HEK293 (cell line): ENCODE results near the gene MLLT1.

ENCODE experiments used
- CTCF ChIA-PET: fragments of 350-600 bp; formaldehyde crosslinking; extraction: SDS; loops from one replicate; lab custom pipeline; 2021; ENCODE audit warnings: antibody characterized with exemption; lab: Yijun Ruan, JAX
- POLR2A ChIA-PET: fragments of 300-600 bp; formaldehyde crosslinking; extraction: SDS; loops from one replicate; lab custom pipeline; 2020; ENCODE audit warnings: antibody characterized with exemption, inconsistent platforms; lab: Yijun Ruan, JAX
- H3K27ac ChIP-seq: fragments of 200-500 bp; sonication (Bioruptor generic); 2 replicates; pipeline ENCODE4 v1.5.1; 2014; ENCODE audit warnings: low read depth, low read length, control low read depth, inconsistent platforms; ENCODE audit errors: extremely low read depth
- H3K36me3 ChIP-seq, 2 experiments: fragments of 200-500 bp in 1 of 2; sonication (Bioruptor generic) in 1 of 2; 1 replicate in 1 of 2; 2 replicates in 1 of 2; pipeline ENCODE4 v1.5.1; 2014 to 2017; ENCODE audit warnings: inconsistent platforms in 2 of 2, low read length in 2 of 2; ENCODE audit not compliant: control insufficient read depth in 2 of 2, insufficient read depth in 1 of 2
- H3K4me1 ChIP-seq: fragments of 200-500 bp; sonication (Bioruptor generic); 2 replicates; pipeline ENCODE4 v1.5.1; 2014; ENCODE audit warnings: mild to moderate bottlenecking, low read length, inconsistent platforms; ENCODE audit not compliant: control insufficient read depth, insufficient read depth
- H3K4me3 ChIP-seq: 2 replicates; pipeline ENCODE4 v1.5.1; 2011; ENCODE audit warnings: low read depth, mild to moderate bottlenecking, control low read depth, low read length, moderate library complexity
- H3K9me3 ChIP-seq: fragments of 200-500 bp; sonication (Bioruptor generic); 2 replicates; pipeline ENCODE4 v1.5.1; 2014; ENCODE audit warnings: low read depth, low read length, inconsistent platforms; ENCODE audit not compliant: control insufficient read depth, insufficient read depth
- GLI2 ChIP-seq: fragments of 450-650 bp; formaldehyde crosslinking; IDR thresholded peaks from 2 replicates; pipeline ENCODE4; 2017; ENCODE audit warnings: missing biosample characterization, missing genetic modification characterization, low read depth, borderline replicate concordance
- KLF9 ChIP-seq: fragments of 450-650 bp; formaldehyde crosslinking; IDR thresholded peaks from 2 replicates; pipeline ENCODE4 v1.5.1; 2016; ENCODE audit warnings: missing biosample characterization, missing genetic modification characterization, low read depth
- PRDM1 ChIP-seq: fragments of 450-650 bp; formaldehyde crosslinking; IDR thresholded peaks from 2 replicates; pipeline ENCODE4; 2016; ENCODE audit warnings: missing biosample characterization, missing genetic modification characterization
- REPIN1 ChIP-seq: fragments of 450-650 bp; formaldehyde crosslinking; IDR thresholded peaks from 2 replicates; pipeline ENCODE4 v1.5.1; 2017; ENCODE audit warnings: missing biosample characterization, missing genetic modification characterization, low read depth
- SCRT2 ChIP-seq: fragments of 450-650 bp; formaldehyde crosslinking; IDR thresholded peaks from 2 replicates; pipeline ENCODE4 v1.5.1; 2016; ENCODE audit warnings: missing biosample characterization, missing genetic modification characterization
- SP7 ChIP-seq: fragments of 450-650 bp; formaldehyde crosslinking; IDR thresholded peaks from 2 replicates; pipeline ENCODE4 v1.5.1; 2016; ENCODE audit warnings: missing biosample characterization, missing genetic modification characterization
- ZBTB20 ChIP-seq: fragments of 450-650 bp; formaldehyde crosslinking; IDR thresholded peaks from 2 replicates; pipeline ENCODE4 v1.5.1; 2016; ENCODE audit warnings: missing biosample characterization, missing genetic modification characterization
- ZFP69B ChIP-seq: fragments of 450-650 bp; formaldehyde crosslinking; IDR thresholded peaks from 2 replicates; pipeline ENCODE4 v1.5.1; 2016; ENCODE audit warnings: missing biosample characterization, missing genetic modification characterization
- ZNF169 ChIP-seq: fragments of 450-650 bp; formaldehyde crosslinking; IDR thresholded peaks from 2 replicates; pipeline ENCODE4 v1.5.1; 2016; ENCODE audit warnings: missing biosample characterization, missing genetic modification characterization
- ZNF311 ChIP-seq: fragments of 450-650 bp; formaldehyde crosslinking; IDR thresholded peaks from 2 replicates; pipeline ENCODE4 v1.5.1; 2017; ENCODE audit warnings: missing biosample characterization, missing genetic modification characterization, borderline replicate concordance
- ZNF501 ChIP-seq: fragments of 450-650 bp; formaldehyde crosslinking; IDR thresholded peaks from 2 replicates; pipeline ENCODE4 v1.5.1; 2016; ENCODE audit warnings: missing biosample characterization, missing genetic modification characterization
- ZNF624 ChIP-seq: fragments of 450-650 bp; formaldehyde crosslinking; IDR thresholded peaks from 2 replicates; pipeline ENCODE4 v1.5.1; 2017; ENCODE audit warnings: missing biosample characterization, missing genetic modification characterization
- ZNF776 ChIP-seq: fragments of 450-650 bp; formaldehyde crosslinking; IDR thresholded peaks from 2 replicates; pipeline ENCODE4 v1.5.0; 2017; ENCODE audit warnings: missing biosample characterization, missing genetic modification characterization, borderline replicate concordance
- TF ChIP-seq, protein P1 (sequence below): fragments of 450-650 bp; formaldehyde crosslinking; IDR thresholded peaks from 2 replicates; pipeline ENCODE4 v1.5.1; 2016; ENCODE audit warnings: missing biosample characterization, missing genetic modification characterization
- TF ChIP-seq, protein P2 (sequence below): fragments of 450-650 bp; formaldehyde crosslinking; IDR thresholded peaks from 2 replicates; pipeline ENCODE4; 2016; ENCODE audit warnings: missing biosample characterization, missing genetic modification characterization
- TF ChIP-seq, protein P3 (sequence below): fragments of 450-650 bp; formaldehyde crosslinking; optimal IDR thresholded peaks from 2 replicates; pipeline ENCODE3; 2016; ENCODE audit warnings: missing biosample characterization, mild to moderate bottlenecking, missing genetic modification characterization
- TF ChIP-seq, protein P4 (sequence below): fragments of 450-650 bp; formaldehyde crosslinking; IDR thresholded peaks from 2 replicates; pipeline ENCODE4 v1.5.1; 2016; ENCODE audit warnings: missing biosample characterization, missing genetic modification characterization
- TF ChIP-seq, protein P5 (sequence below): fragments of 450-650 bp; formaldehyde crosslinking; IDR thresholded peaks from 2 replicates; pipeline ENCODE4 v1.5.0; 2017; ENCODE audit warnings: missing biosample characterization, missing genetic modification characterization, borderline replicate concordance

MLLT1 gene

DNA sequence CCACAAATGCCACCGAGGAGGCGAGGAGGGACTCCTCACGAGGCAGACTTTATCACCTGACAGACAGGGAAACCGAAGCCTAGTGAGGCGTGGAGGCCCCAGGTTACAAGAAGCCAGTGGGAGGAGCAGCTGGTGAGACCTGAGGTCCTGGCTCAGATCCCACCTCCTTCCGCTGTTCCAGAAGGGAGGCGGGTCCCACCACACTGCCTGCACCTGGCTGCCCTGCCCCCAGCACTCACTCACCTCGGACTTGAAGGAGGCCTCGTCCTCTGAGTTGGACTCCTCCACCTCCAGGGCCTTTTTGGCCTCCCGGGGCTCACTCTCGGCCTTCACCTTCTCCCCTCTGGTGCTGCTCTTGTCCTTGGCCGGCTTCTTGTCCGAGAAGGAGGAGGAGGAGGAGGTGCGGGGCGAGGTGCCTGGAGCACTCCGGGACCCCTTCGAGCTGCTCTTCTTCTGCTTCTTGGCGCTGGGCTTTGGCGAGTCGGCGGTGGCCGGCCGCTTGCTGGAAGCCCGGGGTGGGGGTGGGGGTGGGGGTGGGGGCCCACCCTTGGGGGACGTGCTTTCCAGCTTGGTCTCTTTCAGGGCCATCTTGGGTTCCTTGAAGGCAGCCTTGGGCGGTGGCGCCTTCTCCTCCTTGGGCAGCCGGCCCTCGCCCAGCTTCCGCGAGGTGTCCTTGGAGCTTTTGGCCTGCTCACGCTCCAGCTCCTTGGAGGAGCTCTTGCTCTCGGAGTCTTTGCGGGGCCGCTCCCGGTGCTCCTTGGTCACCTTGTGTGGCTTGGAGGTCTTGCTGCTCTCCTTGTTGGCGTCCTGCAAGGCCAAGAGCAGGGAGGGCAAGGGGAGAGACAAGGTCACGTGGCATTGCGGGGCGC, 57.7 kb downstream of the MLLT1 start:
- POLR2A ChIA-PET: no interaction called here
- CTCF ChIA-PET: no interaction called here
- no peaks in the 10 kb centered on the region for H3K9me3 ChIP-seq
- no peak overlapping the region for H3K4me3 ChIP-seq
- H3K27ac ChIP-seq: no peak overlapping the region
- TF ChIP-seq ZFP69B (tag by site-specific recombination): peak; percentile 61; the same call in 1 of the 2 replicates
- TF ChIP-seq, protein P1, sequence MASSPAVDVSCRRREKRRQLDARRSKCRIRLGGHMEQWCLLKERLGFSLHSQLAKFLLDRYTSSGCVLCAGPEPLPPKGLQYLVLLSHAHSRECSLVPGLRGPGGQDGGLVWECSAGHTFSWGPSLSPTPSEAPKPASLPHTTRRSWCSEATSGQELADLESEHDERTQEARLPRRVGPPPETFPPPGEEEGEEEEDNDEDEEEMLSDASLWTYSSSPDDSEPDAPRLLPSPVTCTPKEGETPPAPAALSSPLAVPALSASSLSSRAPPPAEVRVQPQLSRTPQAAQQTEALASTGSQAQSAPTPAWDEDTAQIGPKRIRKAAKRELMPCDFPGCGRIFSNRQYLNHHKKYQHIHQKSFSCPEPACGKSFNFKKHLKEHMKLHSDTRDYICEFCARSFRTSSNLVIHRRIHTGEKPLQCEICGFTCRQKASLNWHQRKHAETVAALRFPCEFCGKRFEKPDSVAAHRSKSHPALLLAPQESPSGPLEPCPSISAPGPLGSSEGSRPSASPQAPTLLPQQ (tag by site-specific recombination): peak; percentile 67
- no peak for TF ChIP-seq ZNF311 (tag by site-specific recombination)
- TF ChIP-seq, all 188 proteins: peak for 2
- Histone ChIP-seq H3K36me3 (peaks cover 0 to 53% of the 10 kb centered on the region in 2 experiments; a peak in 1 of 3 replicates), H3K4me1 (peaks cover 6% of the 10 kb centered on the region)

DNA sequence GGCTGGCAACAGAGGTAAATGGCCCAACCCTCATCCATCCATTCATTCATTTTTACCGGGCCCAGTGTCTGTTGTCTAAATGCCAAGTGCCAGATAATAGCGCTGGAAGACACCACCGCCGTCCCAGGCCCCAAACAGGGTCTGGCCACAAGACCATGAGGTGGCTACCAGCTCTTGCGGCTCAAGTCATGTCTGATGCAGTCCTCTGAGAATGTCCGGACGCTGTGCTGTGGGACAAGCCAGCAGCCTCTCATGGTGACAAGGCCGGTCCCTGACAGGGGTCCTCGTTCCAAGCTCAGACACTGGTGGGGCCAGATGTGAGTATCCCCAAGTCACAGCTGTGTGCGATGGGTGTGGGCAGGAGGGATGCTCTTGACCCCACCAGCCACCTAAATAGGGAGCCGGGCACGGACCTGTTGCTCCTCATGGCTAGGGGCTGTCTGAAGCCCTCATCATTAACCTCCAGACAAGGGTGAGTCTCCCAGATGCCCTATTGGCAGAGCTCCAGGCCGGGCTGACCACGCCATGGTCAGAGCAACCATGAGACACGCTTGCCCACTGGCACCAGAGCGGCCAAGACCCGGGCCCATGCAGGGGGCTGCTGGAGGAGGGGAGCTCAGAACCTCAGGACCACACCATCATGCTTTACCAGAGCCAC, 58.4 kb downstream of the MLLT1 start:
- H3K9me3 ChIP-seq: no peaks in the 10 kb centered on the region
- peaks cover 0 to 45% of the 10 kb centered on the region in 2 experiments; a peak in 1 of 3 replicates for H3K36me3 ChIP-seq
- peaks cover 8% of the 10 kb centered on the region for H3K4me1 ChIP-seq
- no peak overlapping the region for H3K4me3 ChIP-seq
- H3K27ac ChIP-seq: no peak overlapping the region
- CTCF ChIA-PET: interaction anchor here (0.7 kb wide), 2 partner anchors 9 to 40 kb away, joined by 3 to 4 read pairs; no protein-coding TSS in a partner anchor
- POLR2A ChIA-PET: interaction anchor here (0.6 kb wide), 1 partner anchor 451 kb away, joined by 4 read pairs; no protein-coding TSS in a partner anchor
- TF ChIP-seq GLI2 (tag by site-specific recombination) (no peak), ZNF624 (no peak), SCRT2 (peak; percentile 87), ZNF501 (tag by site-specific recombination) (no peak), KLF9 (tag by site-specific recombination) (no peak)
- TF ChIP-seq, protein P2, sequence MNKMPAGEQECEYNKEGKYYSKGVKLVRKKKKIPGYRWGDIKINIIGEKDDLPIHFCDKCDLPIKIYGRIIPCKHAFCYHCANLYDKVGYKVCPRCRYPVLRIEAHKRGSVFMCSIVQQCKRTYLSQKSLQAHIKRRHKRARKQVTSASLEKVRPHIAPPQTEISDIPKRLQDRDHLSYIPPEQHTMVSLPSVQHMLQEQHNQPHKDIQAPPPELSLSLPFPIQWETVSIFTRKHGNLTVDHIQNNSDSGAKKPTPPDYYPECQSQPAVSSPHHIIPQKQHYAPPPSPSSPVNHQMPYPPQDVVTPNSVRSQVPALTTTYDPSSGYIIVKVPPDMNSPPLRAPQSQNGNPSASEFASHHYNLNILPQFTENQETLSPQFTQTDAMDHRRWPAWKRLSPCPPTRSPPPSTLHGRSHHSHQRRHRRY (tag by site-specific recombination): no peak

DNA sequence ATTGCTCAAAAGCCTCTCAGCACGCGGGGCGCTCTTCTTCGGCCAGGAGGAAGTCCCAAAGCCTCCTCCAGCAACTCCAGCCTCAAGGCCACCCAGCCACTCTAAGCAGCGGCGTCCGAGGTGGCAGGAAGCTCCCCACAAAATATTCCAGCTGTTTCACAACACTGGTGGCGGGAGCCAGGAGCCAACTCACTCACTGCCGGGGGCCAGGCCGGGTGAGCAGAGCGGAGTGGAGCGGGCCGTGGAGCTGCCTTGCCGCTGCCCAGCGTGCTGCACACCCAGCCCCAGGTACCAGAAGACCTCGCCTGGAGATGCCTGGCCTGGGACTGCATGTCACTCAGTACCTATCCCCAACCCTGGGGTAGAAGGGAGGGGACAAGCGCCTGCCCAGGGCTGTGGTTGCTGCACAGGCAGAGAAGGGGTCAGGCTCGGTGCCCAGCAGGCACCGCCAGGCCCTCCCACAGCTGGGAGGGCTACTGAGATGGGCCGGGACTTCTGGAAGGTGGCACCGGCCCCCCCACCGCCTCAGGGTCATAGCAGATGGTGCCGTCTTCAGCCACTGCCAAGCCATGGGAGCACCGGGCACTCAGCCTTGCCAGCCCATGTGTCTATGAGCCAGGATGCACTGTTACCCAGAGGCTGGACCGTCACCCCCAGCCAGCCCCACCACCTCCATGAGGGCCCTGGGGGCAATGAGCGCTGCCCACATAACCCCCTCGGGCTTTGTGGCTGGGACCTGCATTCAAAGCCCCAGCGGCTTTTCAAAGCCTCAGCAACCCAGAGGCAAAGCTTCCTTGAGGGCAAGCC, 59.2 kb downstream of the MLLT1 start:
- POLR2A ChIA-PET: interaction anchor here (0.6 kb wide), 1 partner anchor 451 kb away, joined by 4 read pairs; no protein-coding TSS in a partner anchor
- Histone ChIP-seq H3K27ac (no peak overlapping the region), H3K4me1 (peaks cover 8% of the 10 kb centered on the region), H3K36me3 (peaks cover 0 to 40% of the 10 kb centered on the region in 2 experiments; a peak in 1 of 3 replicates), H3K9me3 (no peaks in the 10 kb centered on the region), H3K4me3 (no peak overlapping the region)
- CTCF ChIA-PET: interaction anchor here (0.7 kb wide), 2 partner anchors 10 to 41 kb away, joined by 3 to 4 read pairs; no protein-coding TSS in a partner anchor
- no peak for TF ChIP-seq ZNF169
- TF ChIP-seq, protein P3, sequence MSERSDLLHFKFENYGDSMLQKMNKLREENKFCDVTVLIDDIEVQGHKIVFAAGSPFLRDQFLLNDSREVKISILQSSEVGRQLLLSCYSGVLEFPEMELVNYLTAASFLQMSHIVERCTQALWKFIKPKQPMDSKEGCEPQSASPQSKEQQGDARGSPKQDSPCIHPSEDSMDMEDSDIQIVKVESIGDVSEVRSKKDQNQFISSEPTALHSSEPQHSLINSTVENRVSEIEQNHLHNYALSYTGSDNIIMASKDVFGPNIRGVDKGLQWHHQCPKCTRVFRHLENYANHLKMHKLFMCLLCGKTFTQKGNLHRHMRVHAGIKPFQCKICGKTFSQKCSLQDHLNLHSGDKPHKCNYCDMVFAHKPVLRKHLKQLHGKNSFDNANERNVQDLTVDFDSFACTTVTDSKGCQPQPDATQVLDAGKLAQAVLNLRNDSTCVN (tag by site-specific recombination): no peak
- TF ChIP-seq ZNF776 (tag by site-specific recombination): no peak
- TF ChIP-seq, protein P4, sequence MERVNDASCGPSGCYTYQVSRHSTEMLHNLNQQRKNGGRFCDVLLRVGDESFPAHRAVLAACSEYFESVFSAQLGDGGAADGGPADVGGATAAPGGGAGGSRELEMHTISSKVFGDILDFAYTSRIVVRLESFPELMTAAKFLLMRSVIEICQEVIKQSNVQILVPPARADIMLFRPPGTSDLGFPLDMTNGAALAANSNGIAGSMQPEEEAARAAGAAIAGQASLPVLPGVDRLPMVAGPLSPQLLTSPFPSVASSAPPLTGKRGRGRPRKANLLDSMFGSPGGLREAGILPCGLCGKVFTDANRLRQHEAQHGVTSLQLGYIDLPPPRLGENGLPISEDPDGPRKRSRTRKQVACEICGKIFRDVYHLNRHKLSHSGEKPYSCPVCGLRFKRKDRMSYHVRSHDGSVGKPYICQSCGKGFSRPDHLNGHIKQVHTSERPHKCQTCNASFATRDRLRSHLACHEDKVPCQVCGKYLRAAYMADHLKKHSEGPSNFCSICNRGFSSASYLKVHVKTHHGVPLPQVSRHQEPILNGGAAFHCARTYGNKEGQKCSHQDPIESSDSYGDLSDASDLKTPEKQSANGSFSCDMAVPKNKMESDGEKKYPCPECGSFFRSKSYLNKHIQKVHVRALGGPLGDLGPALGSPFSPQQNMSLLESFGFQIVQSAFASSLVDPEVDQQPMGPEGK (tag by site-specific recombination): no peak
- TF ChIP-seq ZBTB20: no peak
- no peak for TF ChIP-seq SP7 (tag by site-specific recombination)
- no peak for TF ChIP-seq PRDM1 (tag by site-specific recombination)
- TF ChIP-seq REPIN1 (tag by site-specific recombination): no peak
- TF ChIP-seq, protein P5, sequence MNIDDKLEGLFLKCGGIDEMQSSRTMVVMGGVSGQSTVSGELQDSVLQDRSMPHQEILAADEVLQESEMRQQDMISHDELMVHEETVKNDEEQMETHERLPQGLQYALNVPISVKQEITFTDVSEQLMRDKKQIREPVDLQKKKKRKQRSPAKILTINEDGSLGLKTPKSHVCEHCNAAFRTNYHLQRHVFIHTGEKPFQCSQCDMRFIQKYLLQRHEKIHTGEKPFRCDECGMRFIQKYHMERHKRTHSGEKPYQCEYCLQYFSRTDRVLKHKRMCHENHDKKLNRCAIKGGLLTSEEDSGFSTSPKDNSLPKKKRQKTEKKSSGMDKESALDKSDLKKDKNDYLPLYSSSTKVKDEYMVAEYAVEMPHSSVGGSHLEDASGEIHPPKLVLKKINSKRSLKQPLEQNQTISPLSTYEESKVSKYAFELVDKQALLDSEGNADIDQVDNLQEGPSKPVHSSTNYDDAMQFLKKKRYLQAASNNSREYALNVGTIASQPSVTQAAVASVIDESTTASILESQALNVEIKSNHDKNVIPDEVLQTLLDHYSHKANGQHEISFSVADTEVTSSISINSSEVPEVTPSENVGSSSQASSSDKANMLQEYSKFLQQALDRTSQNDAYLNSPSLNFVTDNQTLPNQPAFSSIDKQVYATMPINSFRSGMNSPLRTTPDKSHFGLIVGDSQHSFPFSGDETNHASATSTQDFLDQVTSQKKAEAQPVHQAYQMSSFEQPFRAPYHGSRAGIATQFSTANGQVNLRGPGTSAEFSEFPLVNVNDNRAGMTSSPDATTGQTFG (tag by site-specific recombination): no peak
